ENCODE measurements around the gene ABT1.
"Not testable (repeated sequence)": the region's sequence is repeated elsewhere in the genome, so short reads cannot be mapped to it uniquely, and the experiment has no call there.

Gene ABT1

GRCh38 chr6:26596579-26597388 is at the start of gene ABT1:
TSS of gene ABT1 (plus strand) at chr6:26596953. CDS start at chr6:26596983, 30 bp downstream.
- DNase-seq, result peak; percentile 98

GRCh38 chr6:26547363-26547762 is 49.4 kb upstream of the ABT1 start:
- DNase-seq, result not testable (repeated sequence)

- peak; percentile 89 for DNase-seq
Measured at GRCh38 chr6:26550250-26550993, 46.3 kb upstream of the ABT1 start.

- DNase-seq, result no peak
Measured at GRCh38 chr6:26552205-26552604, 44.5 kb upstream of the ABT1 start.

- DNase-seq, result peak; percentile 37
Measured at GRCh38 chr6:26552640-26553188, 44.0 kb upstream of the ABT1 start.

- DNase-seq, result peak; percentile 72
Measured at GRCh38 chr6:26553264-26553634, 43.5 kb upstream of the ABT1 start.

- DNase-seq, result peak; percentile 85
Measured at GRCh38 chr6:26553635-26554446, 42.9 kb upstream of the ABT1 start.

GRCh38 chr6:26554447-26554696 is 42.4 kb upstream of the ABT1 start:
- DNase-seq, result no peak

GRCh38 chr6:26554697-26555504 is 41.9 kb upstream of the ABT1 start:
- DNase-seq, result peak; percentile 73

- peak; percentile 35 for DNase-seq
Measured at GRCh38 chr6:26555505-26556262, 41.1 kb upstream of the ABT1 start.

- peak; percentile 93 for DNase-seq
Measured at GRCh38 chr6:26556263-26557070, 40.3 kb upstream of the ABT1 start.

- no peak for DNase-seq
Measured at GRCh38 chr6:26561533-26562466, 35.0 kb upstream of the ABT1 start.

- no peak for DNase-seq
Measured at GRCh38 chr6:26563488-26563887, 33.3 kb upstream of the ABT1 start.

GRCh38 chr6:26568601-26569432 is 27.9 kb upstream of the ABT1 start:
- peak; percentile 89 for DNase-seq

GRCh38 chr6:26569433-26569764 is 27.4 kb upstream of the ABT1 start:
- no peak for DNase-seq

GRCh38 chr6:26570027-26570809 is 26.5 kb upstream of the ABT1 start:
- DNase-seq, result peak; percentile 6

GRCh38 chr6:26571592-26572296 is 25.0 kb upstream of the ABT1 start:
- DNase-seq, result peak; percentile 97

Measured in NCI-H146 (cell line).